Activated CD4-positive, alpha-beta T cell treated with anti-CD3 and anti-CD28 coated beads, Interleukin-2, amount 10 ng/mL, durations not matched to agents 7 days and 5 days (primary cell): Measurements from ENCODE around the gene SMAP2. TPM values are rescaled to one million over a fixed set of nuclear protein-coding genes. Genes with fewer than 3 reads are reported as not detected.
A peak's percentile ranks its signal among the peaks of the same experiment; 100 is the strongest.
"Not testable (repeated sequence)": the region's sequence is repeated elsewhere in the genome, so short reads cannot be mapped to it uniquely, and the experiment has no call there.

Source experiments
- CTCF ChIA-PET: fragments of 350-600 bp; sonication (Branson Sonifier 250); formaldehyde crosslinking; loops from one replicate; lab custom pipeline; 2021; ENCODE audit warnings: antibody characterized with exemption; lab: Charles Lee
- POLR2A ChIA-PET: fragments of 350-600 bp; sonication (Branson Sonifier 250); formaldehyde crosslinking; loops from one replicate; lab custom pipeline; 2021; ENCODE audit warnings: antibody characterized with exemption; lab: Charles Lee
- DNase-seq: peaks from one replicate; pipeline ENCODE4 v3.0.0-alpha.2; 2020
- H3K27ac Mint-ChIP-seq: one replicate; pipeline ENCODE4 v1.8.0; 2021; ENCODE audit warnings: mild to moderate bottlenecking, moderate library complexity, mixed read lengths
- H3K27me3 Mint-ChIP-seq: one replicate; pipeline ENCODE4 v1.8.0; 2021; ENCODE audit warnings: mixed read lengths
- H3K36me3 Mint-ChIP-seq: one replicate; pipeline ENCODE4 v1.8.0; 2021; ENCODE audit warnings: low read depth, mixed read lengths
- H3K4me1 Mint-ChIP-seq: one replicate; pipeline ENCODE4 v1.8.0; 2021; ENCODE audit warnings: mixed read lengths
- H3K4me3 Mint-ChIP-seq: one replicate; pipeline ENCODE4 v1.8.0; 2021; ENCODE audit warnings: mild to moderate bottlenecking, moderate library complexity, mixed read lengths
- H3K9me3 Mint-ChIP-seq: one replicate; pipeline ENCODE4 v1.8.0; 2021; ENCODE audit warnings: mixed read lengths
- total RNA-seq, 2 experiments: library from RNA; stranded (reverse); gene quantifications; one replicate each; pipeline ENCODE4 v1.2.3, GENCODE V29; 2021

SMAP2 gene
- total RNA-seq, 2 experiments from 2014 or later = 115 to 140 TPM

DNA sequence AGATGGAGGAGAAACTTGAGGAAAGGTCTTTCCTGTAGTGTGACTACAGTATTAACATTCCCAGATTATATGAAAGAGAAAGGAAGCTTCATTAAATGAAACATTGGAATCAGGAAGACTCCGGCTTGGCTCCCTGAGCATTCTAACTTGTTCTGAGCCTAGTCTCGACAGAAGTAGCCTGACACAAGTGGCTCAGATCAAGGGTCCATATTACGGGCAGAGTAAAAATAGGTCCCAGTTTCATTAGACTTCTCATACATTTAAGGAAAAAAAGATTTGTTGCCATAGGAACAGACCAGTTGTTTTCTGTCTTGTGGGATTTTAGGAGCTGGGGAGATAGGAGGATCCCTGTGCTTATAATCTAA, 12.8 kb downstream of the SMAP2 start:
- Mint-ChIP-seq H3K27ac (peak overlapping the region; percentile 99), H3K36me3 (peaks cover 62% of the 10 kb centered on the region), H3K27me3 (no peaks in the 10 kb centered on the region), H3K4me3 (peak overlapping the region; percentile 78), H3K9me3 (no peaks in the 10 kb centered on the region), H3K4me1 (peaks cover 92% of the 10 kb centered on the region)
- no peak for DNase-seq
- ChIA-PET POLR2A (interaction anchor here (0.9 to 2.2 kb wide), 6 partner anchors 12 to 225 kb away, joined by 3 to 9 read pairs (median 3); partner anchors contain the start of genes RLF and SMAP2), CTCF (interaction anchor here (1.0 to 6.0 kb wide), 10 partner anchors 10 to 233 kb away, joined by 3 to 44 read pairs (median 6); partner anchors contain the start of gene SMAP2)

DNA sequence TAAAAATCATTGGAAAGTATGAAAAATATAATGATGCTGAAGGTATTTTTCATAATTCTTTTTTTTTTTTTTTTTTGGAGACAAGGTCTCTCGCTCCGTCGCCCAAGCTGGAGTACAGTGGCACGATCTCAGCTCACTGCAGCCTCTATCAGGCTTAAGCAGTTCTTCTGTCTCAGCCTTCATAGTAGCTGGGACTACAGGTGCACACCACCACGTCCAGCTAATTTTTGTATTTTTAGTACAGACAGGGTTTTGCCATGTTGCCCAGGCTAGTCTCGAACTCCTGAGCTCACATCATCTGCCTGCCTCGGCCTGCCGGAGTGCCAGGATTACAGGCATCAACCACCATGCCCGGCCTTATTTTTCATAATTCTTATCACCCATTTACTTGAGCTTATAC, 13.3 kb downstream of the SMAP2 start:
- Mint-ChIP-seq H3K4me1 (peaks cover 92% of the 10 kb centered on the region), H3K36me3 (peaks cover 60% of the 10 kb centered on the region), H3K9me3 (no peaks in the 10 kb centered on the region), H3K27me3 (no peaks in the 10 kb centered on the region), H3K27ac (peak overlapping the region; percentile 99), H3K4me3 (peak overlapping the region; percentile 78)
- ChIA-PET CTCF (interaction anchor here (1.1 to 6.0 kb wide), 10 partner anchors 9 to 234 kb away, joined by 3 to 44 read pairs (median 6); partner anchors contain the start of gene SMAP2), POLR2A (interaction anchor here (2.2 kb wide), 1 partner anchor 12 kb away, joined by 7 read pairs; no protein-coding TSS in a partner anchor)
- DNase-seq = no peak

DNA sequence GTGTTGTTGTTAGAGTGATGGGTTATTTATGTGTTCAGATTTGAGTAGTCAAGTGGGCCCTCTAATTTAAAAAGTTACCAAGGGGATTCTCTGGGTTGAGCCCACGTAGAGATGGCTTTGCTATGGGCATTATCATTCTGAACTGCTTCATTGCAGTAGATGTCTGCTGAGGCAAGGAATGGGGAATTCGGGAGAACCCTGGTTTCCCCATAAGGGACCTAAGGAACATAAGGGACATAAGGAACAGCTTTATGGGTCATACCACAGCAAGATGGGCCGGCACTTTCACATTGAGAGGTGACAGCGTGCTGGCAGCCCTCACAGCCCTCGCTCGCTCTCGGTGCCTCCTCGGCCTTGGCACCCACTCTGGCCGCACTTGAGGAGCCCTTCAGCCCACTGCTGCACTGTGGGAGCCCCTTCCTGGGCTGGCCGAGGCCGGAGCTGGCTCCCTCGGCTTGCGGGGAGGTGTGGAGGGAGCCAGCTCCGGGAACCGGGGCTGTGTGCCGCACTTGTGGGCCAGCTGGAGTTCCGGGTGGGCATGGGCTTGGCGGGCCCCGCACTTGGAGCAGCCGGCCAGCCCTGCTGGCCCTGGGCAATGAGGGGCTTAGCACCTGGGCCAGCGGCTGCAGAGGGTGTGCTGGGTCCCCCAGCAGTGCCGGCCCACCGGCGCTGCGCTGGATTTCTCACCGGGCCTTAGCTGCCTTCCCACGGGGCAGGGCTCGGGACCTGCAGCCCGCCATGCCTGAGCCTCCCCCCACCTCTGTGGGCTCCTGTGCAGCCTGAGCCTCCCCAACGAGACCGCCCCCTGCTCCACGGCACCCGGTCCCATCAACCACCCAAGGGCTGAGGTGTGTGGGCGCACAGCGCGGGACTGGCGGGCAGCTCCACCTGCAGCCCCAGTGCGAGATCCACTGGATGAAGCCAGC, 14.1 kb downstream of the SMAP2 start:
- H3K27ac Mint-ChIP-seq = peak overlapping the region; percentile 99
- DNase-seq, H3K27me3 Mint-ChIP-seq, POLR2A ChIA-PET, H3K9me3 Mint-ChIP-seq: not testable (repeated sequence)
- peaks cover 92% of the 10 kb centered on the region for H3K4me1 Mint-ChIP-seq
- H3K36me3 Mint-ChIP-seq = peaks cover 55% of the 10 kb centered on the region
- peak overlapping the region; percentile 78 for H3K4me3 Mint-ChIP-seq
- CTCF ChIA-PET = interaction anchor here (0.6 to 6.0 kb wide), 8 partner anchors 10 to 477 kb away, joined by 3 to 44 read pairs (median 6); partner anchors contain the start of gene SMAP2

DNA sequence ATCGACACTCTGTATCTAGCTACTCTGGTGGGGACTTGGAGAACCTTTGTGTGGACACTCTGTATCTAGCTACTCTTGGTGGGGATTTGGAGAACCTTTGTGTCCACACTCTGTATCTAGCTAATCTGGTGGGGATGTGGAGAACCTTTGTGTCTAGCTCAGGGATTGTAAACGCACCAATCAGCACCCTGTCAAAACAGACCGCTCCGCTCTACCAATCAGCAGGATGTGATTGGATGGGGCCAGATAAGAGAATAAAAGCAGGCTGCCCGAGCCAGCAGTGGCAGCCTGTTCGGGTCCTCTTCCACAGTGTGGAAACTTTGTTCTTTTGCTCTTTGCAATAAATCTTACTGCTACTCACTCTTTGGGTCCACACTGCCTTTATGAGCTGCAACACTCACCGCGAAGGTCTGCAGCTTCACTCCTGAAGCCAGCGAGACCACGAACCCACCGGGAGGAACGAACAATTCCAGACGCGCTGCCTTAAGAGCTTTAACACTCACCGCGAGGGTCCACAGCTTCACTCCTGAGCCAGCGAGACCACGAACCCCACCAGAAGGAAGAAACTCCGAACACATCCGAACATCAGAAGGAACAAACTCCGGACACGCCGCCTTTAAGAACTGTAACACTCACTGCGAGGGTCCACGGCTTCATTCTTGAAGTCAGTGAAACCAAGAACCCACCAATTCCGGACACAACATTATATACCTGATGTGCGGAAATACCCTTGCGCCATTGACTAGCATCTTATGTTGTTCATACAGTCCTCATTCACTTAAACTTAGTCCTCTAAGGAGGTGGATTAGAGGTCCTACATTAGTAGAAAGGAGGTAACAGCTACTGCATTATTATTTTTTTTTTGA, 15.2 kb downstream of the SMAP2 start:
- H3K27me3 Mint-ChIP-seq, H3K9me3 Mint-ChIP-seq, DNase-seq, POLR2A ChIA-PET: not testable (repeated sequence)
- H3K27ac Mint-ChIP-seq = peak overlapping the region; percentile 92
- H3K36me3 Mint-ChIP-seq = peaks cover 48% of the 10 kb centered on the region
- peaks cover 91% of the 10 kb centered on the region for H3K4me1 Mint-ChIP-seq
- H3K4me3 Mint-ChIP-seq = peak overlapping the region; percentile 74
- CTCF ChIA-PET = interaction anchor here (0.6 to 1.7 kb wide), 6 partner anchors 11 to 478 kb away, joined by 3 to 7 read pairs (median 4); no protein-coding TSS in a partner anchor

DNA sequence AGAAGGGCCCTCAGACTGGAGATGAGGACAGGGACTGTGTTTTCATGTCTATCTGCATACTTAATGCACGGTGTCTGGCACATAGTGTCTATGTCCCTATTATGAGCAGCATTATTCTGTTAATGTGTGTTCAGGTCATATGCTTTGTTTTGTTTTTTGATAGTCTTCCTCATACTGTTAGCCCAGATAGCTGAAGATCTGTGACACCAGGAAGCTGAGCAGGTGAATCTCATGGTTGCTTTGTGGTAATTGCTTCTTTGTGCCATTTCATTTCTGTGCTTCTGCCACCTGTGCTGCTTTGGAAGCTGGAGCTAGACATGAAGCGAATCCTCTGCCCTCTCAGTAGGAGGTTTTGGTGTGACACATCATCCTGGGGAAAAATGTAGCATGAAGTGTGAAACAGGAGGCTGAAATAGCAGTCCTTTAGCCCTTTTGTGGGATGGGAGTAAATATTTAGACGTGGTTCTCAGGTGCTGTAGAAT, 15.8 kb downstream of the SMAP2 start:
- DNase-seq = no peak
- POLR2A ChIA-PET = no interaction called here
- Mint-ChIP-seq H3K9me3 (no peaks in the 10 kb centered on the region), H3K4me1 (peaks cover 91% of the 10 kb centered on the region), H3K4me3 (peak overlapping the region; percentile 74), H3K36me3 (peaks cover 49% of the 10 kb centered on the region), H3K27ac (peak overlapping the region; percentile 92), H3K27me3 (no peaks in the 10 kb centered on the region)
- CTCF ChIA-PET = interaction anchor here (0.6 to 3.7 kb wide), 7 partner anchors 11 to 127 kb away, joined by 3 to 14 read pairs (median 4); no protein-coding TSS in a partner anchor

DNA sequence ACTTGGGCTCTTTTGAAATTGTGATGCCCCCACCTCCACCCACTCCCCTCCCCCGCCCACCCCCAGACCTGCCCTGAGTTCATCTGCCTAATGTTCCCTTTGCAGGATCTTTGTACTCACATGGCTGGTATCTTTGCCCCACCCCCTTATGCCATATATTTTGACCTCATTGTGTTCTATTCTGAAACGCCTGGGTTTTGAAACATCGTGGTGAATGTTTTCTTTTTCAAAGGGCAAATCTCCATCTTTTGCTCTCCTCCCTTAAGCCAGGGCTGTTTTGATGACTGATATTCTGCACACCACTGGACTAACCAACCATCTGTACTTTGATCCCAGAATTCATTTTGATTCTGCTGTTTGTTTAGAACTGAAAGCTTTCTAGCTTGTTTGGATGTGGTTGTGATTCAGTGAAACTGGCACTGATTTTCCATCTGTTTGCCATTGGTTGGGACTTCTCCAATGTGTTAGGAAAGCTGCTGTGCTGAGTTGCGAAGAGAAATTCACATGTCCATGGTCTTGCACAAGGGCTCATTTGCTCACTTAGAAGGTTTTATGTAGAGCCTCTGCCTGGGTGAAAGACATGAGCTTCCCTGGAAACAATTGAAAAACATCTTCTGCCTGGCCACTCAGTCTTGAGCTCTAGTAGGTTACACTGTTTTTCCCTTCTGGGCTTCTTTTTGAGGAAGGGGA, 16.5 kb downstream of the SMAP2 start:
- peaks cover 91% of the 10 kb centered on the region for H3K4me1 Mint-ChIP-seq
- no peaks in the 10 kb centered on the region for H3K27me3 Mint-ChIP-seq
- H3K36me3 Mint-ChIP-seq = peaks cover 48% of the 10 kb centered on the region
- peak overlapping the region; percentile 74 for H3K4me3 Mint-ChIP-seq
- POLR2A ChIA-PET = no interaction called here
- no peaks in the 10 kb centered on the region for H3K9me3 Mint-ChIP-seq
- no peak for DNase-seq
- H3K27ac Mint-ChIP-seq = peak overlapping the region; percentile 92
- CTCF ChIA-PET = interaction anchor here (0.8 to 3.7 kb wide), 5 partner anchors 8 to 358 kb away, joined by 3 to 14 read pairs (median 3); no protein-coding TSS in a partner anchor

DNA sequence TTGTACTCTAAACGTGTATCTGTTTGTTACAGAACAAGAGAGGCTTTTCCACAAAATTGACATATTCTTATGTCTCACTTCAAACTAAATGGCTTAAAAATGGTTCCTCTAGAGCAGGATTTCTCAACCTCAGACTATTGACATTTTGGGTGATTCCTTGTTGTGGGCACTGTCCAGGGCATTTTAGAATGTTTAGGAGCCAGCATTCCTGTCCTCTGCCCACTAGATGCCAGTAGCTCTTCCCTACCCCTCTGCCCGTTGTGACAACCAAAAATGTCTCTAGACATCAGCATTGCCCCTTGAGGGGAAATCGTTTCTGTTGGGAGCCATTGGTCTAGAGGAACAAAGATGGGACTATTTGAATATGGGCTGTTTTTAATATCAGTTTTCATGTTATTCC, 17.3 kb downstream of the SMAP2 start:
- DNase-seq = no peak
- no peak overlapping the region for H3K4me3 Mint-ChIP-seq
- ChIA-PET CTCF (interaction anchor here (0.8 to 3.7 kb wide), 7 partner anchors 9 to 359 kb away, joined by 3 to 14 read pairs (median 3); no protein-coding TSS in a partner anchor), POLR2A (no interaction called here)
- H3K27me3 Mint-ChIP-seq = no peaks in the 10 kb centered on the region
- peaks cover 52% of the 10 kb centered on the region for H3K36me3 Mint-ChIP-seq
- peaks cover 91% of the 10 kb centered on the region for H3K4me1 Mint-ChIP-seq
- H3K27ac Mint-ChIP-seq = peak overlapping the region; percentile 92
- no peaks in the 10 kb centered on the region for H3K9me3 Mint-ChIP-seq

DNA sequence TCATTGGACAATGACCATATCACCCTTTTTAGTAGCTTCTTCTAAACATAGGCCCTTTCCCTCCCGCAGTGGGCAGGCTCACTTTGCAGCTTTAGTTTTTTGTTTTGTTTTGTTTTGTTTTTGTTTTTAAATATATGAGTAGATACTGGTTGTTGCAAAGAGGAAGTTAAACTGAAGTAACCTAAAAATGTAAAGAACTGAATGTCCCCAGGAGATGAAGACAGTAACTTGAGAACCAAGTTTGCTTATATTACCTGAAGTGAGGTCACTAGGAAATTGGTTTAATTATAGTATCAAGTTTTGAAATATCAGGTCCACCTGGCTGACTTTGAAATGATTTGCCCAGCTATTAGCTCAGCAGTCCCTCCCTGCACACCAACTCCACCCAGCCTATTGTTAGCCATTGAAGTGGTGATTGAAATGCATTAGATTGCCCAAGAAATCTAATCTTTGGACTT, 18.2 kb downstream of the SMAP2 start:
- Mint-ChIP-seq H3K4me1 (peaks cover 92% of the 10 kb centered on the region), H3K27me3 (no peaks in the 10 kb centered on the region), H3K36me3 (peaks cover 51% of the 10 kb centered on the region), H3K27ac (peak overlapping the region; percentile 58), H3K9me3 (no peaks in the 10 kb centered on the region), H3K4me3 (no peak overlapping the region)
- ChIA-PET CTCF (interaction anchor here (0.6 to 3.7 kb wide), 6 partner anchors 10 to 141 kb away, joined by 3 to 14 read pairs (median 3); no protein-coding TSS in a partner anchor), POLR2A (no interaction called here)
- DNase-seq = no peak

DNA sequence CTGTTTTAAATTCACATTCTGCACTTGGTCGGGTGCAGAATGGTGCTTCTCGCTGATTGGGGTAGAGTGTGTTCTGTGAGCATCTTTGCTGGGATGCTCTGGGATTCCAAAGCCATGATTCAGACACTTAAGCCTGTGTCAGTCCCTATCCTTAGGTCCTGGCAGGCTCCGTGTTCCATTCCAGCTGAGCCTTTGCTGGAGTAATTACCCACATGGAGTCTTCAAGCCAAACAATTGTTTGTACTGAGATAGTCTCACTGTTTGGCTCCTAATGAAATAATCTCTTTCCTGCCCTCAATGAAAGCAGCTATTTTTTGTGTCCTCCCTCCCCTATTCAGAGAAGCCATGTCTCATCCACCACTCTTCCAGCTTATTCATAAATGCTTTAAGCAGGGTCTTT, 18.7 kb downstream of the SMAP2 start:
- ChIA-PET CTCF (interaction anchor here (0.9 to 3.7 kb wide), 4 partner anchors 11 to 77 kb away, joined by 3 to 14 read pairs (median 8); no protein-coding TSS in a partner anchor), POLR2A (no interaction called here)
- DNase-seq = no peak
- H3K4me3 Mint-ChIP-seq = no peak overlapping the region
- no peaks in the 10 kb centered on the region for H3K9me3 Mint-ChIP-seq
- H3K27me3 Mint-ChIP-seq = no peaks in the 10 kb centered on the region
- peak overlapping the region; percentile 58 for H3K27ac Mint-ChIP-seq
- H3K4me1 Mint-ChIP-seq = peaks cover 94% of the 10 kb centered on the region
- peaks cover 55% of the 10 kb centered on the region for H3K36me3 Mint-ChIP-seq

DNA sequence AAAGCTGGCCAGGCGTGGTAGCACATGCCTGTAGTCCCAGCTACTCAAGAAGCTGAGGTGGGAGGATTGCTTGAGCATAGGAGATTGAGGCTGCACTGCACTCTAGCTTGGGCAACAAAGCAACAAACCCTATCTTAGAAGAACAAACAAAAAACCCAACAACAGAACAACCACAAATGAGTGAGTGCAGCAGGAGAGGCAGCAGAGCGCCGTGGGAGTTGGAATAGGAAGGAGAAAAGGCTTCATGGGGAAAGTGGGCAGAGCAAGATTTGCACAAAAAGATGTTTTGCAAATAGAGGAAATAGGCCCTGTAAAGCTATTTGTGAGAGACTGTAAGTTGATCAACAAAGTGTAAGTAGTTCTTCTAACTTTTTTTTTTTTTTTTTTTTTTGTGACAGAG, 19.6 kb downstream of the SMAP2 start:
- H3K4me3 Mint-ChIP-seq = peak overlapping the region; percentile 29
- H3K36me3 Mint-ChIP-seq = peaks cover 60% of the 10 kb centered on the region
- H3K4me1 Mint-ChIP-seq = peaks cover 96% of the 10 kb centered on the region
- no peaks in the 10 kb centered on the region for H3K27me3 Mint-ChIP-seq
- CTCF ChIA-PET = interaction anchor here (0.6 to 3.7 kb wide), 3 partner anchors 8 to 55 kb away, joined by 3 to 14 read pairs (median 5); no protein-coding TSS in a partner anchor
- peak overlapping the region; percentile 90 for H3K27ac Mint-ChIP-seq
- DNase-seq = no peak
- no peaks in the 10 kb centered on the region for H3K9me3 Mint-ChIP-seq
- POLR2A ChIA-PET = interaction anchor here (0.6 kb wide), 2 partner anchors 11 to 1941 kb away, joined by 3 to 9 read pairs; no protein-coding TSS in a partner anchor

DNA sequence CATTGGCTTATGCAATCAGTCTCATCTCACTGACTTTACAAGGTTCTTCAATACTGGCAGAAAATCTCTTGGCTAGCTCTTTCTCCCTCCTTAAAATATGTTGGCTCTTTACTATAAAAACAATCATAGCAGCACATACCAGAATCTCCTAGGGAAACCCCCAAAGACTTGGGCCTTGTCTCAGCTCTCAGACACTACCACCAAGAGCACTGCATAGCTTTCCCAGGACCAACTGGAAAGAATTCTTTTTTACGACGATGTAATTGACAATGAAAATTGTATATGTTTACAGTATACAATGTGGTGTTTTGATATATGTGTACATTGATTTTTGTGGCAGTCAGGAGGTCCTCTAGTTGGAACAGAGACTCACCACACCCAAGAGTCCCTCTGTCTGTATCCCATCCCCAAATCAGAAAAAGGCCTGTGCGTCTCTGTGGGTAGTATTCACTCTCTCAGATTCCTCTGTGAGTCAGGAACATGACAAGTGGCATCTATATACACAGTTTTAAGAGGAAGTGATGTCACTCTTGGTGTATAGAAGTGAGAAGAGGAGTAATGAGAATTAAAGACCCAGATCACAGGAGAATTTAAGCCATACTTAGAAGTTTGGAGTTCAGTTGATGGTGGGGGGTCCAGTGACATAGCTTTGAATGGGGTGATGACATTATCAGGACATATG, 21.1 kb downstream of the SMAP2 start:
- Mint-ChIP-seq H3K27ac (peak overlapping the region; percentile 90), H3K4me3 (peak overlapping the region; percentile 1), H3K27me3 (no peaks in the 10 kb centered on the region), H3K9me3 (no peaks in the 10 kb centered on the region), H3K36me3 (peaks cover 54% of the 10 kb centered on the region), H3K4me1 (peaks cover 89% of the 10 kb centered on the region)
- ChIA-PET CTCF (interaction anchor here (1.1 to 2.3 kb wide), 3 partner anchors 9 to 242 kb away, joined by 5 to 6 read pairs (median 5); no protein-coding TSS in a partner anchor), POLR2A (no interaction called here)
- no peak for DNase-seq
